ENCODE results near the gene ERAL1. TPM values are rescaled to one million over a fixed set of nuclear protein-coding genes. Genes with fewer than 3 reads are reported as not detected.

ERAL1 gene
- total and polyA plus RNA-seq, 2 of the 4 experiments (the other 2 are of a cell fraction), result 34.1 to 62.3 TPM

GRCh38 chr17:28819582-28819981 lies 35.2 kb upstream of the ERAL1 start:
- ATAC-seq (ENCODE audit: low read depth) (no peak), DNase-seq (no peak)
- POLR2A ChIA-PET (ENCODE audit: unreplicated experiment), result no interaction called here
- Histone ChIP-seq H3K4me2 (ENCODE audit: low read depth, low read length) (no peak overlapping the region), H2BK15ac (ENCODE audit: low read depth, low read length) (no peak overlapping the region), H4K20me1 (ENCODE audit: insufficient read depth, low read length) (peaks cover 19% of the 10 kb centered on the region; the same call in 1 of the 2 replicates), H3K14ac (replicated peaks; ENCODE audit: low read depth, low read length) (no peak overlapping the region), H3K56ac (ENCODE audit: extremely low read depth, insufficient read depth, low read length) (no peak overlapping the region), H2BK20ac (ENCODE audit: low read depth, low read length) (no peak overlapping the region), H3K9ac (ENCODE audit: low read depth, low read length) (no peak overlapping the region), H3K36me3 (ENCODE audit: control insufficient read depth, insufficient read depth, low read length) (no peaks in the 10 kb centered on the region), H3K9me3 (ENCODE audit: control insufficient read depth, insufficient read depth, low read length) (no peaks in the 10 kb centered on the region), H3K4me3 (ENCODE audit: insufficient read depth, low read depth, low read length) (no peak overlapping the region), H3K27me3 (ENCODE audit: control insufficient read depth, insufficient read depth, low read length) (no peaks in the 10 kb centered on the region), H2AK9ac (replicated peaks; ENCODE audit: low read depth, low read length, poor library complexity) (no peak overlapping the region), H4K5ac (ENCODE audit: low read depth, low read length) (no peak overlapping the region), H2BK5ac (ENCODE audit: low read depth, low read length, poor library complexity, severe bottlenecking) (no peak overlapping the region), H3K9me1 (ENCODE audit: insufficient read depth, low read length) (peaks cover 3% of the 10 kb centered on the region; the same call in 1 of the 2 replicates), H3K4me1 (ENCODE audit: control insufficient read depth, insufficient read depth, low read length) (no peaks in the 10 kb centered on the region; the same call in 1 of the 2 replicates), H2BK120ac (ENCODE audit: low read depth, low read length) (no peak overlapping the region), H4K8ac (ENCODE audit: low read depth in 2 of 2, low read length in 2 of 2) (no peak overlapping the region), H4K91ac (ENCODE audit: insufficient read depth, low read depth, low read length) (no peak overlapping the region), H3K4ac (ENCODE audit: low read depth, low read length) (no peak overlapping the region), H3K79me1 (ENCODE audit: low read depth in 1 of 2, low read length in 2 of 2) (peaks cover 25 to 47% of the 10 kb centered on the region in 2 experiments), H2AFZ (replicated peaks; ENCODE audit: low read length, poor library complexity) (no peak overlapping the region), H3K23ac (ENCODE audit: low read depth, low read length) (no peak overlapping the region), H2AK5ac (ENCODE audit: low read depth, low read length) (no peak overlapping the region), H3K27ac (ENCODE audit: insufficient read depth, low read length) (no peak overlapping the region), H3K18ac (ENCODE audit: low read depth, low read length) (no peak overlapping the region)
- TF ChIP-seq RAD21 (IDR thresholded peaks at IDR 0.05; ENCODE audit: low read length) (no peak), FOS (IDR thresholded peaks at IDR 0.05; ENCODE audit: low read depth, low read length) (no peak), CTCF (conservative IDR thresholded peaks at IDR 0.05; ENCODE audit: low read depth, low read length) (no peak), MXI1 (IDR thresholded peaks at IDR 0.05; ENCODE audit: borderline replicate concordance, low read depth, low read length) (no peak), CEBPB (IDR thresholded peaks at IDR 0.05; ENCODE audit: low read depth, low read length) (no peak), SMC3 (IDR thresholded peaks at IDR 0.05; ENCODE audit: low read depth, low read length) (no peak), NFE2L2 (IDR thresholded peaks at IDR 0.05; ENCODE audit: low read depth, low read length) (no peak), BHLHE40 (IDR thresholded peaks at IDR 0.05; ENCODE audit: low read depth, low read length) (no peak), MAZ (IDR thresholded peaks at IDR 0.05; ENCODE audit: borderline replicate concordance, low read depth, low read length) (no peak), USF2 (IDR thresholded peaks at IDR 0.05; ENCODE audit: low read depth, low read length) (no peak), MAFK (IDR thresholded peaks at IDR 0.05; ENCODE audit: low read depth, low read length) (no peak), RCOR1 (IDR thresholded peaks at IDR 0.05; ENCODE audit: insufficient replicate concordance, low read length) (no peak), POLR2A (IDR thresholded peaks at IDR 0.05; ENCODE audit: low read depth, low read length) (no peak), RFX5 (IDR thresholded peaks at IDR 0.05; ENCODE audit: low read depth, low read length) (no peak), CHD1 (IDR thresholded peaks at IDR 0.05; ENCODE audit: low read depth, low read length) (no peak)
- TF ChIP-seq, protein P1, sequence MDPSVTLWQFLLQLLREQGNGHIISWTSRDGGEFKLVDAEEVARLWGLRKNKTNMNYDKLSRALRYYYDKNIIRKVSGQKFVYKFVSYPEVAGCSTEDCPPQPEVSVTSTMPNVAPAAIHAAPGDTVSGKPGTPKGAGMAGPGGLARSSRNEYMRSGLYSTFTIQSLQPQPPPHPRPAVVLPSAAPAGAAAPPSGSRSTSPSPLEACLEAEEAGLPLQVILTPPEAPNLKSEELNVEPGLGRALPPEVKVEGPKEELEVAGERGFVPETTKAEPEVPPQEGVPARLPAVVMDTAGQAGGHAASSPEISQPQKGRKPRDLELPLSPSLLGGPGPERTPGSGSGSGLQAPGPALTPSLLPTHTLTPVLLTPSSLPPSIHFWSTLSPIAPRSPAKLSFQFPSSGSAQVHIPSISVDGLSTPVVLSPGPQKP (IDR thresholded peaks at IDR 0.05; ENCODE audit: borderline replicate concordance, low read depth, low read length), result no peak
- BruUV-seq (replicated peaks), result no TSS peak
- dilution Hi-C loops (cut with HindIII; ENCODE audit: low sequenced_read_pairs, unreplicated experiment) (no loop called here), intact Hi-C loops (cut with micrococcal nuclease) (loop anchor here (10.0 kb wide), 1 partner anchor 55 kb away; no protein-coding TSS in a partner anchor), in situ Hi-C loops (cut with MboI; ENCODE audit: low sequenced_read_pairs) (no loop called here)
- no CpG with 5 or more reads among the region's 1 CpG for WGBS, 2 experiments (ENCODE audit: extremely low coverage in 2 of 2, insufficient read length in 1 of 2)
- CTCF ChIA-PET, result no interaction called here
